ENCODE results near the gene NACA2.

NACA2 gene

GRCh38 chr17:61543786-61544415 is 47.1 kb downstream of the NACA2 start:
- Histone ChIP-seq H3K36me3 (ENCODE audit: insufficient read depth, low read length) (no peaks in the 10 kb centered on the region), H3K9me3 (ENCODE audit: low read length) (peaks cover 2% of the 10 kb centered on the region; the same call in 1 of the 2 replicates), H3K9me2 (ENCODE audit: low read depth, low read length) (no peaks in the 10 kb centered on the region), H3K27me3 (ENCODE audit: insufficient read depth, low read length) (no peaks in the 10 kb centered on the region), H3K4me3 (ENCODE audit: low read depth, low read length, poor library complexity, severe bottlenecking) (no peak overlapping the region), H3K4me2 (ENCODE audit: low read length) (no peak overlapping the region), H3K27ac (ENCODE audit: low read depth, low read length, poor library complexity, severe bottlenecking) (no peak overlapping the region), H3K9ac (ENCODE audit: low read length) (no peak overlapping the region), H2AFZ (ENCODE audit: low read length) (no peak overlapping the region), H3K4me1 (ENCODE audit: insufficient read depth, low read length, severe bottlenecking) (no peaks in the 10 kb centered on the region), H4K20me1 (ENCODE audit: insufficient read depth, low read length) (no peaks in the 10 kb centered on the region), H3K79me2 (ENCODE audit: insufficient read depth, low read length) (no peaks in the 10 kb centered on the region), H3F3A (ENCODE audit: insufficient read depth, low read length) (no peaks in the 10 kb centered on the region)
- no peak for TF ChIP-seq EZH2 (IDR thresholded peaks at IDR 0.05; ENCODE audit: borderline replicate concordance, low read length)
- TF ChIP-seq, protein P1, sequence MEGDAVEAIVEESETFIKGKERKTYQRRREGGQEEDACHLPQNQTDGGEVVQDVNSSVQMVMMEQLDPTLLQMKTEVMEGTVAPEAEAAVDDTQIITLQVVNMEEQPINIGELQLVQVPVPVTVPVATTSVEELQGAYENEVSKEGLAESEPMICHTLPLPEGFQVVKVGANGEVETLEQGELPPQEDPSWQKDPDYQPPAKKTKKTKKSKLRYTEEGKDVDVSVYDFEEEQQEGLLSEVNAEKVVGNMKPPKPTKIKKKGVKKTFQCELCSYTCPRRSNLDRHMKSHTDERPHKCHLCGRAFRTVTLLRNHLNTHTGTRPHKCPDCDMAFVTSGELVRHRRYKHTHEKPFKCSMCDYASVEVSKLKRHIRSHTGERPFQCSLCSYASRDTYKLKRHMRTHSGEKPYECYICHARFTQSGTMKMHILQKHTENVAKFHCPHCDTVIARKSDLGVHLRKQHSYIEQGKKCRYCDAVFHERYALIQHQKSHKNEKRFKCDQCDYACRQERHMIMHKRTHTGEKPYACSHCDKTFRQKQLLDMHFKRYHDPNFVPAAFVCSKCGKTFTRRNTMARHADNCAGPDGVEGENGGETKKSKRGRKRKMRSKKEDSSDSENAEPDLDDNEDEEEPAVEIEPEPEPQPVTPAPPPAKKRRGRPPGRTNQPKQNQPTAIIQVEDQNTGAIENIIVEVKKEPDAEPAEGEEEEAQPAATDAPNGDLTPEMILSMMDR (IDR thresholded peaks at IDR 0.05; ENCODE audit: low read length): no peak

- Histone ChIP-seq H3K27me3 (ENCODE audit: insufficient read depth, low read length) (no peaks in the 10 kb centered on the region), H3K9ac (ENCODE audit: low read length) (no peak overlapping the region), H3K4me2 (ENCODE audit: low read length) (no peak overlapping the region), H3K9me3 (ENCODE audit: low read length) (peaks cover 2% of the 10 kb centered on the region; the same call in 1 of the 2 replicates), H3K36me3 (ENCODE audit: insufficient read depth, low read length) (no peaks in the 10 kb centered on the region), H3K79me2 (ENCODE audit: insufficient read depth, low read length) (no peaks in the 10 kb centered on the region), H2AFZ (ENCODE audit: low read length) (no peak overlapping the region), H4K20me1 (ENCODE audit: insufficient read depth, low read length) (no peaks in the 10 kb centered on the region), H3K4me3 (ENCODE audit: low read depth, low read length, poor library complexity, severe bottlenecking) (no peak overlapping the region), H3F3A (ENCODE audit: insufficient read depth, low read length) (no peaks in the 10 kb centered on the region), H3K27ac (ENCODE audit: low read depth, low read length, poor library complexity, severe bottlenecking) (no peak overlapping the region), H3K4me1 (ENCODE audit: insufficient read depth, low read length, severe bottlenecking) (no peaks in the 10 kb centered on the region), H3K9me2 (ENCODE audit: low read depth, low read length) (no peaks in the 10 kb centered on the region)
- no peak for TF ChIP-seq EZH2 (IDR thresholded peaks at IDR 0.05; ENCODE audit: borderline replicate concordance, low read length)
- TF ChIP-seq, protein P1 (IDR thresholded peaks at IDR 0.05; ENCODE audit: low read length): no peak
Observed at GRCh38 chr17:61542027-61542426, 49.0 kb downstream of the NACA2 start.

DNA sequence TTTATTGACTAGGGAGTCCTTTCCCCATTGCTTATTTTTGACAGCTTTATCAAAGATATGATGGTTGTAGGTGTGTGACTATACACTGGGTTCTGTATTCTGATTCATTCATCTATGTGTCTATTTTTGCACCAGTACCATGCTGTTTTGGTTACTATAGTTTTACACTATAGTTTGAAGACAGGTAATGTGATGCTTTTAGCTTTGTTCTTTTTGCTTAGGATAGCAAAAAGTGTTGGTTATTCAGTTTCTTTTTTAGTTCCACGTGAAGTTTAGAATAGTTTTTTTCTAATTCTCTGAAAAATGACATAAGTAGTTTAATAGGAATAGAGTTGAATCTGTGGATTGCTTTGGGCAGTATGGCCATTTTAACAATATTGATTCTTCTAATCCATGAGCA is 50.1 kb downstream of the NACA2 start:
- no peaks in the 10 kb centered on the region for H3K4me1 ChIP-seq (ENCODE audit: insufficient read depth, low read length, severe bottlenecking)
- H3K36me3 ChIP-seq (ENCODE audit: insufficient read depth, low read length): no peaks in the 10 kb centered on the region

More for the DNA sequence above, 50.1 kb downstream of the NACA2 start:
- Histone ChIP-seq H3K27me3 (ENCODE audit: insufficient read depth, low read length) (no peaks in the 10 kb centered on the region), H3K9ac (ENCODE audit: low read length) (no peak overlapping the region), H3K4me2 (ENCODE audit: low read length) (no peak overlapping the region), H3K27ac (ENCODE audit: low read depth, low read length, poor library complexity, severe bottlenecking) (no peak overlapping the region), H3F3A (ENCODE audit: insufficient read depth, low read length) (no peaks in the 10 kb centered on the region), H4K20me1 (ENCODE audit: insufficient read depth, low read length) (no peaks in the 10 kb centered on the region), H2AFZ (ENCODE audit: low read length) (no peak overlapping the region), H3K4me3 (ENCODE audit: low read depth, low read length, poor library complexity, severe bottlenecking) (no peak overlapping the region), H3K9me2 (ENCODE audit: low read depth, low read length) (no peaks in the 10 kb centered on the region), H3K9me3 (ENCODE audit: low read length) (peaks cover 2% of the 10 kb centered on the region; the same call in 1 of the 2 replicates), H3K79me2 (ENCODE audit: insufficient read depth, low read length) (no peaks in the 10 kb centered on the region)
- TF ChIP-seq, protein P1 (IDR thresholded peaks at IDR 0.05; ENCODE audit: low read length): no peak
- no peak for TF ChIP-seq EZH2 (IDR thresholded peaks at IDR 0.05; ENCODE audit: borderline replicate concordance, low read length)

Data from OCI-LY1 (cell line).